ENCODE results near the gene MTCL1.

The MTCL1 gene

DNA sequence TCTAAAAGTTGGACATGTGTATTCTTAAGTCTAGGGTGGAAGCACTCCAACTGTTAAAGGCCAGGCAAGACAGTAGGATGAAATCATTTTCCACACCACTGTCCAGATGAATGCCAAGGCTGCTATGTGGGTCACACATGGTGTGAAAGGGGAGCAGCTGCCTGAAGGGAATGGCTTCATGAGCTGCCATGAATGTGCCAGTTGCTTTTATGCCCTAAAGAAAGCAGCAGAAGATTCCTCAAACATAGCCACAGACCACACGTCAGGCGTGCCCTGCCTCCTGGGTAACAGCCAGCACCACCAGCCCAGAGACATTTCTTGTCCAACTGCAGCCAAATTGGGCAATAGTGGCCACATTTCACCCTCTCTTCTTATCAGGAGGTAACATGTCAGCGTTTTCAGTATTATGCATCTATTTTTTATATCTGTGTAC is 130.2 kb downstream of the MTCL1 start:
- Histone ChIP-seq H2AFZ (ENCODE audit: low read depth, low read length) (no peak overlapping the region), H3K27me3 (ENCODE audit: insufficient read depth, low read length, poor library complexity) (no peaks in the 10 kb centered on the region), H3K9ac (ENCODE audit: low read depth, low read length) (no peak overlapping the region), H3K4me3 (ENCODE audit: low read depth in 1 of 2, low read length in 2 of 2) (no peak overlapping the region), H3K4me1 (ENCODE audit: insufficient read depth, low read length) (no peaks in the 10 kb centered on the region), H3K27ac (ENCODE audit: low read length) (no peak overlapping the region), H3K4me2 (ENCODE audit: insufficient read depth, low read length) (no peak overlapping the region), H3K79me2 (ENCODE audit: insufficient read depth, low read length) (no peaks in the 10 kb centered on the region), H4K20me1 (ENCODE audit: insufficient read depth, low read length) (no peaks in the 10 kb centered on the region), H3K9me3 (ENCODE audit: insufficient read depth, low read length, severe bottlenecking) (peaks cover 14% of the 10 kb centered on the region), H3K36me3 (ENCODE audit: insufficient read depth, low read length) (no peaks in the 10 kb centered on the region)
- TF ChIP-seq EZH2 (IDR thresholded peaks at IDR 0.05; ENCODE audit: borderline replicate concordance, low read depth, low read length, severe bottlenecking): no peak
- TF ChIP-seq, protein P1, sequence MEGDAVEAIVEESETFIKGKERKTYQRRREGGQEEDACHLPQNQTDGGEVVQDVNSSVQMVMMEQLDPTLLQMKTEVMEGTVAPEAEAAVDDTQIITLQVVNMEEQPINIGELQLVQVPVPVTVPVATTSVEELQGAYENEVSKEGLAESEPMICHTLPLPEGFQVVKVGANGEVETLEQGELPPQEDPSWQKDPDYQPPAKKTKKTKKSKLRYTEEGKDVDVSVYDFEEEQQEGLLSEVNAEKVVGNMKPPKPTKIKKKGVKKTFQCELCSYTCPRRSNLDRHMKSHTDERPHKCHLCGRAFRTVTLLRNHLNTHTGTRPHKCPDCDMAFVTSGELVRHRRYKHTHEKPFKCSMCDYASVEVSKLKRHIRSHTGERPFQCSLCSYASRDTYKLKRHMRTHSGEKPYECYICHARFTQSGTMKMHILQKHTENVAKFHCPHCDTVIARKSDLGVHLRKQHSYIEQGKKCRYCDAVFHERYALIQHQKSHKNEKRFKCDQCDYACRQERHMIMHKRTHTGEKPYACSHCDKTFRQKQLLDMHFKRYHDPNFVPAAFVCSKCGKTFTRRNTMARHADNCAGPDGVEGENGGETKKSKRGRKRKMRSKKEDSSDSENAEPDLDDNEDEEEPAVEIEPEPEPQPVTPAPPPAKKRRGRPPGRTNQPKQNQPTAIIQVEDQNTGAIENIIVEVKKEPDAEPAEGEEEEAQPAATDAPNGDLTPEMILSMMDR (IDR thresholded peaks at IDR 0.05; ENCODE audit: borderline replicate concordance, extremely low read depth, low read length, poor library complexity, severe bottlenecking): no peak
- no peak for ATAC-seq (ENCODE audit: insufficient read depth, low read depth)
- no peak for DNase-seq

DNA sequence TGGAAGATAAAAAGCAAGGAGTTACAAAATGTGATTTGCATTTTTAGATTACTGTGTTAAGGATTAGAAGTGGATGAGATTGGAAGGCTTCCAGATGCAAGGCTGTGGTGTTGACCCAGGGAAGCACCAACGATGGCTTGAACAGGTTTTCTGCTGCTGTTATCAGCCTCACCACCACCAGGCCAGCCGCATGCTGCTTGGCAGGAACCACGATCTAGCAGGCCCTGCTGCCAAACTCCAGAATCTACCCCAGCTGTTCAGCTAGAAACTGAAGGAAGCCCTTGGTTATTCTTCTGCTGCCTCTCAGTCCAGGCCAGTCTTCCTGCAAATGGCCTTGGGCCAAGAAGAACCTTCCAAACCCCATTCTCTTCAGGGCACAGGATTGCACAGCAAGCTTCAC is 133.9 kb downstream of the MTCL1 start:
- no peak overlapping the region for H3K27ac ChIP-seq (ENCODE audit: low read length)
- ATAC-seq (ENCODE audit: insufficient read depth, low read depth): no peak
- H3K9me3 ChIP-seq (ENCODE audit: insufficient read depth, low read length, severe bottlenecking): peaks cover 14% of the 10 kb centered on the region

DNA sequence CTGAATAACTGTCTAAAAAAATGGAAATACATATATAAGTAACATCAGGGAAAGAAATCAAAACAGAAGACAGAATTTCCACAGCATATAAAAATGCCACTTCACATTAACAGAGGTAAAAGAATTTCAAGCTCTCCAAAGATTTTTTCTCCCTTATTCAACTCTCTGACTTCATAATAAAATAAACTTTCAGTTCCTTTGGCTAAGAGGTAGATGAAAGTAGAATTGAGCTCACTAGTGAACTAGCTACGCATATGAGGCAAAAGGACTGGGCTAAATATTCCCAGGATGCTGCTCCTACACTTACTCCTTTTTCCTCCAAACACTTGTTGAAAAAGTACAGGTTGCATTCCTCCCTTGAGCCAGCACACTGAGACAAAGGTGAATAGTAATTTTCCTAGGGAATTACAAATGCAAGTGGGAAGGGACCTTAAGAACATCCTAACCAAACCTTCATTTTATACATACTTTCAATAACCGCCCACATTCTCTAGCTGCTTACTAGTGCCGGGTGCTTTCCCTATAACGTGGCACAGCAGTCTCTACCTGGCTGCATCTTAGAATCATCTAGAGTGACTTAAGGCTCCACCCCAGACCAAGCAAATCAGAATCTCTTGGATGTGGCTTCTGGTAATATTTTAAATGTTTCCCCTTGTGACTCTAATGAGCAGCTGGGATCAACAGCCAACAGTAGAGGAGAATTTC is 136.6 kb downstream of the MTCL1 start:
- no peak for ATAC-seq (ENCODE audit: insufficient read depth, low read depth)
- Histone ChIP-seq H2AFZ (ENCODE audit: low read depth, low read length) (no peak overlapping the region), H3K79me2 (ENCODE audit: insufficient read depth, low read length) (no peaks in the 10 kb centered on the region), H3K27me3 (ENCODE audit: insufficient read depth, low read length, poor library complexity) (no peaks in the 10 kb centered on the region), H3K27ac (ENCODE audit: low read length) (no peak overlapping the region), H4K20me1 (ENCODE audit: insufficient read depth, low read length) (no peaks in the 10 kb centered on the region), H3K4me2 (ENCODE audit: insufficient read depth, low read length) (no peak overlapping the region), H3K4me3 (ENCODE audit: low read depth in 1 of 2, low read length in 2 of 2) (no peak overlapping the region), H3K9me3 (ENCODE audit: insufficient read depth, low read length, severe bottlenecking) (peaks cover 12% of the 10 kb centered on the region), H3K9ac (ENCODE audit: low read depth, low read length) (no peak overlapping the region), H3K36me3 (ENCODE audit: insufficient read depth, low read length) (no peaks in the 10 kb centered on the region), H3K4me1 (ENCODE audit: insufficient read depth, low read length) (no peaks in the 10 kb centered on the region)
- no peak for DNase-seq
- TF ChIP-seq, protein P1 (IDR thresholded peaks at IDR 0.05; ENCODE audit: borderline replicate concordance, extremely low read depth, low read length, poor library complexity, severe bottlenecking): no peak
- no peak for TF ChIP-seq EZH2 (IDR thresholded peaks at IDR 0.05; ENCODE audit: borderline replicate concordance, low read depth, low read length, severe bottlenecking)

More for the DNA sequence above, 133.9 kb downstream of the MTCL1 start:
- Histone ChIP-seq H3K36me3 (ENCODE audit: insufficient read depth, low read length) (no peaks in the 10 kb centered on the region), H3K9ac (ENCODE audit: low read depth, low read length) (no peak overlapping the region), H4K20me1 (ENCODE audit: insufficient read depth, low read length) (no peaks in the 10 kb centered on the region), H3K79me2 (ENCODE audit: insufficient read depth, low read length) (no peaks in the 10 kb centered on the region), H3K4me2 (ENCODE audit: insufficient read depth, low read length) (no peak overlapping the region), H3K27me3 (ENCODE audit: insufficient read depth, low read length, poor library complexity) (no peaks in the 10 kb centered on the region), H2AFZ (ENCODE audit: low read depth, low read length) (no peak overlapping the region), H3K4me1 (ENCODE audit: insufficient read depth, low read length) (no peaks in the 10 kb centered on the region), H3K4me3 (ENCODE audit: low read depth in 1 of 2, low read length in 2 of 2) (no peak overlapping the region)
- no peak for DNase-seq
- no peak for TF ChIP-seq EZH2 (IDR thresholded peaks at IDR 0.05; ENCODE audit: borderline replicate concordance, low read depth, low read length, severe bottlenecking)
- TF ChIP-seq, protein P1 (IDR thresholded peaks at IDR 0.05; ENCODE audit: borderline replicate concordance, extremely low read depth, low read length, poor library complexity, severe bottlenecking): no peak
